Measurements from ENCODE around the gene CDYL.

The CDYL gene

DNA sequence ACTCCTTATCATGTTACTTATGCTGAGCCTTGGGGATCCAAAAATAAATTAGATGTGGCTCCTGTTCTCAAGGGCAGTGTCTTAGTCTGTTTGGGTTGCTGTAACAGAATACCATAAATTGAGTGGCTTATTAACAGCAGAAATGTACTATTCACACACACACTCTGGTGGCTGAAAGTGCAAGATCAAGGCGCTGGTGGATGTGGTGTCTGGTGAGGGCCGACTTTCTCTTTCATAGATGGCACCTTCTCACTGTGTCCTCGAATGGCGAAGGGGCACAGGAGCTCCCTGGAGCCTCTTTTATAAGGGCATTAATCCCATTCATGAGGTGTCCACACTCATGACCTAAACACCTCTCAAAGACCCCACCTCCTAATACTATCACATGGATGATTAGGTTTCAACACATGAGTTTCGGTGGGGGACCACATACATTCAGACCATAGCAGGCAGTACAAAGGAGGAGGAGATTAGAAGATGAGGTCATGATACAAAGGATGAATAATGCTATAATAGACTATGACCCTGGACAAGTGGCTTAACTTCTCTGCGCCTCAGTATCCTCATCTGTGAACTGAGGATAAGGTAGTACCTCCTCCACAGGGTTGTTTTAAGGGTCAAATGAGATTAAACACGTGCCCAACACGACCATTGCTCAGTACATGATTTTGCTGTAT, 193.5 kb downstream of the CDYL start:
- Histone ChIP-seq H4K20me1 (ENCODE audit: control insufficient read depth, insufficient read depth, low read depth, low read length) (no peaks in the 10 kb centered on the region), H3K4me3 (ENCODE audit: low read length) (no peak overlapping the region), H3K9me3 (ENCODE audit: control insufficient read depth, insufficient read depth, low read length) (no peaks in the 10 kb centered on the region), H3K9me2 (replicated peaks; ENCODE audit: control insufficient read depth, low read length) (no peaks in the 10 kb centered on the region), H3K4me2 (ENCODE audit: low read length) (no peak overlapping the region), H3F3A (ENCODE audit: control insufficient read depth, insufficient read depth) (no peaks in the 10 kb centered on the region), H3K79me2 (ENCODE audit: control insufficient read depth, low read length) (no peaks in the 10 kb centered on the region), H3K36me3 (ENCODE audit: control insufficient read depth, low read length) (no peaks in the 10 kb centered on the region), H3K27me3 (ENCODE audit: control insufficient read depth, low read length) (no peaks in the 10 kb centered on the region), H3K4me1 (ENCODE audit: control insufficient read depth, low read length) (no peaks in the 10 kb centered on the region), H3K27ac (ENCODE audit: low read depth, low read length) (no peak overlapping the region)
- TF ChIP-seq EZH2phosphoT487 (IDR thresholded peaks at IDR 0.05; ENCODE audit: borderline replicate concordance, low read length) (no peak), CTCF (IDR thresholded peaks at IDR 0.05; ENCODE audit: low read depth, low read length, poor library complexity, severe bottlenecking) (no peak)

DNA sequence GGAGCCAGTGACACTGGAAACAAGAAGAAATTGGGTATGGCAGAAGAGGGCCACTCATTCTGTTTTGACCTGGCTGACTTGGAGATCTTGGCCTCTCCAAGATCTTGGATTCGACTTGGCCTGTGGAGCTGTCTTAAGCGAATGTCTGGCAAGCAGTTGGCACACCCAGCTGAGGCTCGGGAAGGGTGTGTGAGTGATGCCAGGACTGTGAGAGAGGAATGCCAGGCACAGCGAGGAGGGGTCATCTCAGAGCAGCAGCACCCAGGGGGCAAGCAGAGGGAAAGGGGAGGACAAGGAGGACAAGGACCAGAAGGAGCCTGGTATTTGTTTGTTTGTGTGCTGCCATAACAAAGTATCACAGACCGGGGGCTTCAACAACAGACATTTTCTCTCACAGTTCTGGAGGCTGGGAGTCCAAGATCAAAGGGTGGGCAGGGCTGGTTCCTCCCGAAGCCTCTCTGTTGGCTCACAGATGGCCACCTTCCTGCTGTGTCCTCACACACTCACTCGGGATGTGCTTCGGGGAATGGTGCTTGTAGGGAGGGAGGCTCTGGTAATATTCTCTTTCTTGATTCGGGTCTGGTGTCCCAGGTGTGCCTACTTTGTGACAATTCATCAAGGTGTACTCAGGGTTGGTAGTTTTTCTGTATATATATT, 194.7 kb downstream of the CDYL start:
- no peak for TF ChIP-seq EZH2phosphoT487 (IDR thresholded peaks at IDR 0.05; ENCODE audit: borderline replicate concordance, low read length)
- TF ChIP-seq CTCF (IDR thresholded peaks at IDR 0.05; ENCODE audit: low read depth, low read length, poor library complexity, severe bottlenecking): no peak

DNA sequence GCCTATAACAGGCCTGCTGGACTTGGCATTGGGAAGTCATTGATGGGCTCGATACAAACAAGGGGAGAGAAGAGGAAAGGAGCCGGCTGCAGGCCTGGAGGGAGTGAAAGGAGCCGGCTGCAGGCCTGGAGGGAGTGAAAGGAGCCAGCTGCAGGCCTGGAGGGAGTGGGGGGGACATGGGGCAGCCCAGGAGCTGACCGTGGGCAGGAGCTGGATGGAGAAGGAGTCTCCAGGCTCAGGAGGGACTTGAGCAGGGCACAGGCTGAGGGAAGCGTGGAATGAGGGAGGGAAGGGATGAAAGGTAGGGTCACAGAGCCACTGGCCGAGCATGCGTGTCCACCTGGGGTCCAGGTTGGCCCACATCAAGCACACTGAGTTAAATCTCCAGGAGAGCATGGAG, 195.6 kb downstream of the CDYL start:
- H4K20me1 ChIP-seq (ENCODE audit: control insufficient read depth, insufficient read depth, low read depth, low read length): no peaks in the 10 kb centered on the region
- no peaks in the 10 kb centered on the region for H3K79me2 ChIP-seq (ENCODE audit: control insufficient read depth, low read length)
- H3K4me1 ChIP-seq (ENCODE audit: control insufficient read depth, low read length): no peaks in the 10 kb centered on the region
- TF ChIP-seq EZH2phosphoT487 (IDR thresholded peaks at IDR 0.05; ENCODE audit: borderline replicate concordance, low read length) (no peak), CTCF (IDR thresholded peaks at IDR 0.05; ENCODE audit: low read depth, low read length, poor library complexity, severe bottlenecking) (no peak)
- H3F3A ChIP-seq (ENCODE audit: control insufficient read depth, insufficient read depth): no peaks in the 10 kb centered on the region
- no peaks in the 10 kb centered on the region for H3K9me3 ChIP-seq (ENCODE audit: control insufficient read depth, insufficient read depth, low read length)
- H3K4me3 ChIP-seq (ENCODE audit: low read length): no peak overlapping the region
- no peaks in the 10 kb centered on the region for H3K9me2 ChIP-seq (replicated peaks; ENCODE audit: control insufficient read depth, low read length)
- H3K4me2 ChIP-seq (ENCODE audit: low read length): no peak overlapping the region
- no peaks in the 10 kb centered on the region for H3K27me3 ChIP-seq (ENCODE audit: control insufficient read depth, low read length)
- no peaks in the 10 kb centered on the region for H3K36me3 ChIP-seq (ENCODE audit: control insufficient read depth, low read length)
- H3K27ac ChIP-seq (ENCODE audit: low read depth, low read length): no peak overlapping the region

More for the DNA sequence above, 194.7 kb downstream of the CDYL start:
- Histone ChIP-seq H3K79me2 (ENCODE audit: control insufficient read depth, low read length) (no peaks in the 10 kb centered on the region), H3K9me3 (ENCODE audit: control insufficient read depth, insufficient read depth, low read length) (no peaks in the 10 kb centered on the region), H3K36me3 (ENCODE audit: control insufficient read depth, low read length) (no peaks in the 10 kb centered on the region), H3K4me3 (ENCODE audit: low read length) (no peak overlapping the region), H3K27ac (ENCODE audit: low read depth, low read length) (no peak overlapping the region), H3F3A (ENCODE audit: control insufficient read depth, insufficient read depth) (no peaks in the 10 kb centered on the region), H3K4me2 (ENCODE audit: low read length) (no peak overlapping the region), H3K9me2 (replicated peaks; ENCODE audit: control insufficient read depth, low read length) (no peaks in the 10 kb centered on the region), H4K20me1 (ENCODE audit: control insufficient read depth, insufficient read depth, low read depth, low read length) (no peaks in the 10 kb centered on the region), H3K27me3 (ENCODE audit: control insufficient read depth, low read length) (no peaks in the 10 kb centered on the region), H3K4me1 (ENCODE audit: control insufficient read depth, low read length) (no peaks in the 10 kb centered on the region)

Measured in DOHH2 (cell line).